ENCODE results near the gene BBS12.

DNA sequence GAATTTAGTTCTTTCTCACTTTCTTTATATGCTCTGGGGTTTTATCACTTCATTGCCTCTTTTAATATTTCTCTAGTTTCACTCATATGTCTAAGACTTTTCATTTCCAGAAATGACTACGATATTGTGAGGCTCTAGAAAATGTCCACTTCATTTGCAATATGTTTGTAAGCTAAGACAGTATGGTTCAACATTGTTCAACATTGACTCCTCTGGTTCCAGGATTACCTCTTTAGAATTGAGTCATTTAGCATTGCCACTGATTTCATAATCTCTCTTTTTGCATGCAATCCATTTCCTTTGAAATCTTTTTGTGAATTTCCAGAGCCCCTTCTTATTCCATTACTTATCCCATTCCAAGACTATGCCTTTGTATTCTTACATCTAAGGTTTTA is 32.3 kb downstream of the BBS12 start:
- TF ChIP-seq, protein P1, sequence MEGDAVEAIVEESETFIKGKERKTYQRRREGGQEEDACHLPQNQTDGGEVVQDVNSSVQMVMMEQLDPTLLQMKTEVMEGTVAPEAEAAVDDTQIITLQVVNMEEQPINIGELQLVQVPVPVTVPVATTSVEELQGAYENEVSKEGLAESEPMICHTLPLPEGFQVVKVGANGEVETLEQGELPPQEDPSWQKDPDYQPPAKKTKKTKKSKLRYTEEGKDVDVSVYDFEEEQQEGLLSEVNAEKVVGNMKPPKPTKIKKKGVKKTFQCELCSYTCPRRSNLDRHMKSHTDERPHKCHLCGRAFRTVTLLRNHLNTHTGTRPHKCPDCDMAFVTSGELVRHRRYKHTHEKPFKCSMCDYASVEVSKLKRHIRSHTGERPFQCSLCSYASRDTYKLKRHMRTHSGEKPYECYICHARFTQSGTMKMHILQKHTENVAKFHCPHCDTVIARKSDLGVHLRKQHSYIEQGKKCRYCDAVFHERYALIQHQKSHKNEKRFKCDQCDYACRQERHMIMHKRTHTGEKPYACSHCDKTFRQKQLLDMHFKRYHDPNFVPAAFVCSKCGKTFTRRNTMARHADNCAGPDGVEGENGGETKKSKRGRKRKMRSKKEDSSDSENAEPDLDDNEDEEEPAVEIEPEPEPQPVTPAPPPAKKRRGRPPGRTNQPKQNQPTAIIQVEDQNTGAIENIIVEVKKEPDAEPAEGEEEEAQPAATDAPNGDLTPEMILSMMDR (conservative IDR thresholded peaks at IDR 0.05) = no peak
- no peak for TF ChIP-seq EZH2 (IDR thresholded peaks at IDR 0.05; ENCODE audit: low read depth)
